BE2C (cell line): ENCODE measurements around the gene CLDN22. TPM values are rescaled to one million over a fixed set of nuclear protein-coding genes. Genes with fewer than 3 reads are reported as not detected.
A peak's percentile ranks its signal among the peaks of the same experiment; 100 is the strongest.

Experiments used
- DNase-seq: peaks from one replicate; pipeline ENCODE4 v3.0.0-alpha.2; 2020
- H3K27me3 ChIP-seq: fragments of 250-450 bp; sonication (Bioruptor Pico); 2 replicates; pipeline ENCODE4 v1.5.1; 2020; ENCODE audit warnings: mild to moderate bottlenecking
- H3K36me3 ChIP-seq: fragments of 250-450 bp; sonication (Bioruptor Pico); 2 replicates; pipeline ENCODE4 v1.5.1; 2020; ENCODE audit warnings: mild to moderate bottlenecking
- H3K4me1 ChIP-seq: fragments of 250-450 bp; sonication (Bioruptor Pico); 2 replicates; pipeline ENCODE4 v1.5.1; 2020
- H3K4me3 ChIP-seq: 2 replicates; pipeline ENCODE4 v1.5.1; 2011; ENCODE audit warnings: low read depth, low read length
- H3K9me3 ChIP-seq: fragments of 250-450 bp; sonication (Bioruptor Pico); 2 replicates; pipeline ENCODE4 v1.5.1; 2020
- CTCF ChIP-seq: IDR thresholded peaks from 2 replicates; pipeline ENCODE4 v1.5.1; 2012; ENCODE audit warnings: mild to moderate bottlenecking, low read depth, low read length
- polyA plus RNA-seq: library from polyadenylated mRNA; unstranded; fragments of >200 nt; gene quantifications from one replicate; pipeline ENCODE4 v1.2.1, GENCODE V29; 2012; ENCODE audit warnings: low read depth, missing spikeins; ENCODE audit not compliant: insufficient read length, insufficient read depth

The CLDN22 gene
- not detected for polyA plus RNA-seq

GRCh38 chr4:183320211-183321059 is at the start of gene CLDN22:
TSS of gene CLDN22 (minus strand) at chr4:183320276. CDS start at chr4:183320218, 58 bp downstream.
- no peak for TF ChIP-seq CTCF
- H3K4me3 ChIP-seq: no peak within 1 kb of the TSS
- no peaks in the 10 kb centered on the region; the same call in 1 of the 2 replicates for H3K4me1 ChIP-seq
- no peaks in the 10 kb centered on the region for H3K27me3 ChIP-seq
- H3K9me3 ChIP-seq: no peaks in the 10 kb centered on the region
- peaks cover 4% of the 10 kb centered on the region; the same call in 1 of the 2 replicates for H3K36me3 ChIP-seq
- DNase-seq: no peak

DNA sequence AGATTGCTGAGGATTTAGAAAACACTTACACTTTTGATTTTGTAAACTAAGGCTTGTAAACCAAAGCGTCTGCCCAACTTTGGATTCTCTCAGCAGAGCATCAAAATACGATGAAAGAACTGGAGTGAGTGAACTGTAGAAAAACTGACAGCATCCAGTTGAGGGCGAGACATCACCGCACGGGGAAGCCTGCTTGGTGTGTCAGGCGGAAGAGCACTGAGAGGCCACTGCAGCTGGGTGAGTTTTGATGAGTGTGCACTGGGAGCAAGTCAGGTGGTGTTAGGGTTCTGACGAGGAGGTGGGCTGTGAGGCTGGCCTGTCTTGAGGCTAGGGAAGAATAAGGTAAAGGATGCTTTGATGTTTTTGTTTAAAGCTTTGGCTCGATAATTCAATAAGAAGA is 49.0 kb upstream of the CLDN22 start:
- TF ChIP-seq CTCF: no peak
- no peak for DNase-seq
- H3K36me3 ChIP-seq: no peaks in the 10 kb centered on the region
- H3K4me1 ChIP-seq: no peaks in the 10 kb centered on the region
- H3K27me3 ChIP-seq: no peaks in the 10 kb centered on the region
- H3K9me3 ChIP-seq: no peaks in the 10 kb centered on the region
- no peak overlapping the region for H3K4me3 ChIP-seq

DNA sequence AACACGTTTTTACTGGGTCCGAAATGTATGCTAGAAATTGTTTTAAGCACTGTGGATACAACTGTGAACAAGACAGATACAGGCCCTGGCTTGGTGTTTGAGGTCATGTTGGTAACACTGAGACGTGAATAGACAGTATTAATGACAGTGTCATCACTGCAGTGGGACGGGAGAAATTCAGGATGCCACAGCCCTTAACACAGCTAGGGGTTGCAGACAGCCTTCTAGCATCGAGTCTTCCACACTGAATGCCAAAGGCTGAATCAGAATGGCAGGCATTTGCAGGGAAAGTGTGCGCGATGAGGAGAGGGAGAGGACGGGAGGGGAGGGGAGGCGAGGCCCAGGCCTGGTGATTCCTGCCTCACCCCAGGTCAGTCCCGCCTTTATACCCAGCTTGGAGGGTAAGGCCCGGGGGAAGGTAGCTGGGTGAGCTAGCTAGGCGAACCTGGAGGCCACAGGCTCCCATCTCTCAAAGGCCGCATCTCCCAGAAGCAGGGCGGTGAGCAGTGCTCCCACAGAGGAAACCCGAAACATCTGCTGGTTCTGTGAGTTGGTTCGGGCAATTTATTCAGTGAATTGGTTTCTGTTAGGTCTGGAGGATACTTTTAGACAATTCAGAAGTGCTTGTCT is 46.2 kb upstream of the CLDN22 start:
- Histone ChIP-seq H3K27me3 (no peaks in the 10 kb centered on the region), H3K4me3 (no peak overlapping the region), H3K9me3 (no peaks in the 10 kb centered on the region), H3K4me1 (no peaks in the 10 kb centered on the region), H3K36me3 (no peaks in the 10 kb centered on the region)
- DNase-seq: no peak
- TF ChIP-seq CTCF: no peak

- H3K4me1 ChIP-seq: no peaks in the 10 kb centered on the region
- H3K9me3 ChIP-seq: no peaks in the 10 kb centered on the region
- no peak overlapping the region for H3K4me3 ChIP-seq
- H3K36me3 ChIP-seq: no peaks in the 10 kb centered on the region
- DNase-seq: no peak
- TF ChIP-seq CTCF: no peak
- H3K27me3 ChIP-seq: no peaks in the 10 kb centered on the region
These were observed 43.9 kb upstream of the CLDN22 start for GRCh38 chr4:183364025-183364424.

DNA sequence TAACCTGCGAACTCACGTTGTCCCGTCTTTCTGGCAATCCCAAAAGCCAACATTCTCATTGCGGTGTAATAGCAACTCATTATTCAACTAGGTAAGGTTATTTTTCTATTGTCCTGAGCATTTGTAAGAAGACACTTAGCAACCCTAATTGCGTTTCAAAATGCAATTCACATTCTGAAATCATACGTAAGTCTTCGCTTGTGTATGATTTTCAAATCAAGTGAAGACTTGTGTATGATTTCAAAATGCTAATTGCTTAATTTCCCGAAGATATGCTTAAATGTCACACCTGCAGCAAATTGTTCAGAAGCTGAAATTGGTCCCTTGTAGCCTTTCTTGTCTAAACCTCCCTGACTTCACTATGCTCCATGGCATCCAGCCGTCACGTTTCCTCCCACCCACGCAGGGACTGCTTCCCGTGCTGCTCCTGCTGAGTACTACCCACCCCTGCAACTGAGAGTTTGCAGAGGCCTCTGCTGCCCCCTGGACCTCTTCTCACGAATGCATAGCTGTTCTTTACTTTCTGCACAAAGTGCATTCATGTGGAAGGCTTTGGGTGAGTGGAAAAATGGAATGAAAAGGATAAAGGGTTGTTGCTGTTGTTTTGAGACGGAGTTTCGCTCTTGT is 43.0 kb upstream of the CLDN22 start:
- no peaks in the 10 kb centered on the region for H3K4me1 ChIP-seq
- H3K9me3 ChIP-seq: no peaks in the 10 kb centered on the region
- H3K36me3 ChIP-seq: no peaks in the 10 kb centered on the region
- no peaks in the 10 kb centered on the region for H3K27me3 ChIP-seq
- no peak overlapping the region for H3K4me3 ChIP-seq
- peak; percentile 44 for TF ChIP-seq CTCF
- peak; percentile 22 for DNase-seq
